Gastroesophageal sphincter (tissue), 3 donors: ENCODE measurements around the gene PCDHGB6.

Source experiments
- POLR2A ChIP-seq, 2 donors: fragments of 450-650 bp; IDR thresholded peaks; one replicate each; pipeline ENCODE4 v1.6.1; 2017; ENCODE audit warnings: antibody characterized with exemption in 2 of 2, mild to moderate bottlenecking in 2 of 2, moderate library complexity in 1 of 2
- POLR2AphosphoS5 ChIP-seq: sonication (generic); formaldehyde crosslinking; IDR thresholded peaks from one replicate; pipeline ENCODE4 v1.6.1; 2017; ENCODE audit warnings: antibody characterized with exemption
- TF ChIP-seq, protein P1 (sequence below), 4 experiments: fragments of 200-600 bp in 2 of 4; fragments of 450-650 bp in 2 of 4; sonication (generic) in 1 of 4; IDR thresholded peaks; one replicate each; pipeline ENCODE4 v1.5.1; 2017 to 2019; ENCODE audit warnings: antibody characterized with exemption in 4 of 4, mild to moderate bottlenecking in 2 of 4, moderate library complexity in 2 of 4

DNA sequence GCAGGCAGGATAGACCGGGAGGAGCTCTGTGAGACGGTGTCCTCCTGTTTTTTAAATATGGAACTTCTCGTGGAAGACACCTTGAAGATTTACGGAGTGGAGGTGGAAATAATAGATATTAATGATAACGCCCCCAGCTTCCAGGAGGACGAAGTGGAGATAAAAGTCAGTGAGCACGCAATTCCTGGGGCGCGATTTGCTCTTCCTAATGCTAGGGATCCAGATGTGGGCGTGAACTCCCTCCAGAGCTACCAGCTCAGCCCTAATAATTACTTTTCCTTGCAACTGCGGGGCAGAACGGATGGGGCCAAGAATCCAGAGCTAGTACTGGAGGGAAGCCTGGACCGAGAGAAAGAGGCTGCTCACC, 13.7 kb downstream of the PCDHGB6 start:
- TF ChIP-seq, protein P1, sequence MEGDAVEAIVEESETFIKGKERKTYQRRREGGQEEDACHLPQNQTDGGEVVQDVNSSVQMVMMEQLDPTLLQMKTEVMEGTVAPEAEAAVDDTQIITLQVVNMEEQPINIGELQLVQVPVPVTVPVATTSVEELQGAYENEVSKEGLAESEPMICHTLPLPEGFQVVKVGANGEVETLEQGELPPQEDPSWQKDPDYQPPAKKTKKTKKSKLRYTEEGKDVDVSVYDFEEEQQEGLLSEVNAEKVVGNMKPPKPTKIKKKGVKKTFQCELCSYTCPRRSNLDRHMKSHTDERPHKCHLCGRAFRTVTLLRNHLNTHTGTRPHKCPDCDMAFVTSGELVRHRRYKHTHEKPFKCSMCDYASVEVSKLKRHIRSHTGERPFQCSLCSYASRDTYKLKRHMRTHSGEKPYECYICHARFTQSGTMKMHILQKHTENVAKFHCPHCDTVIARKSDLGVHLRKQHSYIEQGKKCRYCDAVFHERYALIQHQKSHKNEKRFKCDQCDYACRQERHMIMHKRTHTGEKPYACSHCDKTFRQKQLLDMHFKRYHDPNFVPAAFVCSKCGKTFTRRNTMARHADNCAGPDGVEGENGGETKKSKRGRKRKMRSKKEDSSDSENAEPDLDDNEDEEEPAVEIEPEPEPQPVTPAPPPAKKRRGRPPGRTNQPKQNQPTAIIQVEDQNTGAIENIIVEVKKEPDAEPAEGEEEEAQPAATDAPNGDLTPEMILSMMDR (IDR thresholded peaks at IDR 0.05) = no peak
- no peak for TF ChIP-seq POLR2AphosphoS5
- no peak for TF ChIP-seq POLR2A (IDR thresholded peaks at IDR 0.05)
